HG03045 (cell line): ENCODE data around the gene CYP46A1.

ENCODE experiments used
- ATAC-seq: cut with Tn5 transposase; IDR thresholded peaks from one replicate; pipeline ENCODE4 v1.9.1; 2021; ENCODE audit warnings: mild to moderate bottlenecking, moderate library complexity; ENCODE audit not compliant: unreplicated experiment

CYP46A1 gene

DNA sequence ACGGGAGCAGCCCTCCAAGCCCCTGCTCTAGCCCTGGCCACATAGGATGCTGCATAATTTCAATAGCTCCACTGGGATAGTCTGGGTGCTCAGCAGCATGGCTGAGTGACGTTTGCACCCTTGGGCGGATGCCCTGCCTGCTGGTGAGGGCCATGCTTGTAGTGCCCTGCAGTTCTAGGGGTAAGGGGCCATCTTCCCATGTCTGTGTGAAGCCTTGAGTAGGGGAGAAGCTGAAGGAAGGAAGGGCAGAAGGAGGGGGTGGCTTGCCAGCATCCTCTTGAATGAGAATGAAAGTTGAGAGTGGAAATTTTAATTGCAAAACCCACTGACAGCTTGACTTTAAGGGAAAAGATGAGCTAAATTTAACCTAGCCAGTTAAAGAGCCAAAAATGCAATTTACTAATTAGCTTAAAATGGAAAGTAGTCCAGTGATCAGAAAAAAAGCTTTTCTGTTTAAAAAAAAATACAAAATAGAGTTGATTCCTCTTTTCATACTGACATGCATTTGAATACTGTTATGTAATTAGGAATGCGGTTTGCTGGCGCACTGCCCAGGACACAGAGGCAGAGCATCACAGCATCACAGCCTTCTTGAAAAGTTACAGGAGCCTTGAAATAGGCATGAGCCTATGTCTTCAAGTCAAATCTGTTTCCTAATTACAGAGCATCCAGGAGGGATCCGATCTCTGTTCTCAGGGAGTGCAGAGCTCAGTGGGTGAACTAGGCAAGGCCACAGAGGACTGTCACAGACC, 90.6 kb downstream of the CYP46A1 start:
- ATAC-seq: no peak

DNA sequence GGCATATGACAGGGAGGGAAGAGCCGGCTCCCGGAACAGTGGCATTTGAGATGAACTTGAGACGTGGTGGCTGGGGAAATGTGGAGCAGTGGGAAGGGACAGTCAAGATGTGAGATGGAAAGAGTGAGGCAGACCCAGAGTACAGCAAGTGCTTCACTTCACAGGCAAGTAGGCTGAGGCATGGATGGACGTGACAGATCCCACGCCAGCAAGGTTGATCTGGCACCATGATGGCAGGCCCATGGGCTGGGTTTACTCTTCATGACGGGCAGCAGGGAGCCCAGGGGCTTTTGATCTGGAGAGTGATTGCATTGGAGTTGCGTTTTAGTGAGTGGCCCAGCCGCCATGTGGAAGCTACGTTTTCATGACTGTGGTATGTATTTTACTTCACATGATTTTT, 91.3 kb downstream of the CYP46A1 start:
- ATAC-seq: no peak
